ENCODE results near the gene KNOP1. TPM values are rescaled to one million over a fixed set of nuclear protein-coding genes. Genes with fewer than 3 reads are reported as not detected.
A peak's percentile ranks its signal among the peaks of the same experiment; 100 is the strongest.

KNOP1 gene
- total and polyA plus RNA-seq, 12 donors, result 8.1 to 30.6 (median 13.7) TPM

DNA sequence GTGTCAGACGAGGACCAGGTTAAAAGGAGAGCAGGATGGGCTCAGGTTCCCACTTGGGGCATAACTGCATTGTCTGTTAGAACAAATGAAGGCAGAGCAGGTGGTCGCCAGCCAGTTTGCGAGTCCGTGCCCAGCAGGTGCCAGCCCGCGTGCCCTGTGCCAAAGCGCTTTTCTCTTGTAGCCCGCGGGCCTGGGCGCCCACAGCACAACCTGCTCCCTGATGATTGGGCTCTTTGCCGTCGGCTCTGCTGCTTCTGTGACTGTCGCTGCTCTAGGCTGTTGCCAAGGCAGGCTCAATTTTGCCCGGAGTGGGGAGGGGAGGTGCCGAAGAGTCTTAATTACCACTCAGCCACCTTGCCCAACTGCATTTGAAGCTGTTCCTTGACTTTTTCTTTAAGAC, 21.1 kb downstream of the KNOP1 start:
- 93 to 97% (median 96%) methylated on average over 4 to 15 of the region's 15 CpGs for WGBS, 4 donors
- no peak for TF ChIP-seq POLR2A (IDR thresholded peaks at IDR 0.05)
- TF ChIP-seq CTCF (IDR thresholded peaks at IDR 0.05), result no peak
- H3K27ac ChIP-seq, result peak overlapping the region in 3 of 5 donors; percentile 38 to 61 (median 57)
- H3K9me3 ChIP-seq (replicated peaks in 1 of 3), result no peaks in the 10 kb centered on the region
- peaks cover 47 to 54% of the 10 kb centered on the region in 2 donors for H3K4me1 ChIP-seq (replicated peaks in 1 of 2)
- H3K36me3 ChIP-seq (replicated peaks in 1 of 2), result peaks cover 0 to 21% of the 10 kb centered on the region in 2 donors
- H3K27me3 ChIP-seq, result no peaks in the 10 kb centered on the region
- intact Hi-C loops (cut with DNase I), result no loop called here
- DNase-seq, result no peak
- H3K4me3 ChIP-seq, result no peak overlapping the region

- no peaks in the 10 kb centered on the region for H3K27me3 ChIP-seq
- DNase-seq, result peak; percentile 54 to 92 (median 80)
- peaks cover 0 to 17% of the 10 kb centered on the region in 2 donors for H3K36me3 ChIP-seq (replicated peaks in 1 of 2)
- H3K4me1 ChIP-seq (replicated peaks in 1 of 2), result peaks cover 47 to 59% of the 10 kb centered on the region in 2 donors
- intact Hi-C loops (cut with DNase I), result no loop called here
- no peaks in the 10 kb centered on the region for H3K9me3 ChIP-seq (replicated peaks in 1 of 3)
- TF ChIP-seq CTCF (IDR thresholded peaks at IDR 0.05), result no peak
- no peak for TF ChIP-seq POLR2A (IDR thresholded peaks at IDR 0.05)
- 21 to 39% (median 28%) methylated on average over 5 to 10 of the region's 10 CpGs for WGBS, 4 donors
- H3K27ac ChIP-seq, result peak overlapping the region in 4 of 5 donors; percentile 16 to 61 (median 48)
- H3K4me3 ChIP-seq, result no peak overlapping the region
Measured at GRCh38 chr16:19696328-19696727, 21.7 kb downstream of the KNOP1 start.

GRCh38 chr16:19694989-19695388, 23.0 kb downstream of the KNOP1 start:
- peaks cover 49 to 62% of the 10 kb centered on the region in 2 donors for H3K4me1 ChIP-seq (replicated peaks in 1 of 2)
- DNase-seq, result no peak
- whole genome bisulfite sequencing, 4 donors, result 90 to 97% (median 95%) methylated on average over 8 of the region's 8 CpGs
- intact Hi-C loops (cut with DNase I), result no loop called here
- no peak overlapping the region for H3K4me3 ChIP-seq
- H3K9me3 ChIP-seq (replicated peaks in 1 of 3), result no peaks in the 10 kb centered on the region
- H3K27ac ChIP-seq, result no peak overlapping the region
- no peak for TF ChIP-seq CTCF (IDR thresholded peaks at IDR 0.05)
- TF ChIP-seq POLR2A (IDR thresholded peaks at IDR 0.05), result no peak
- peaks cover 0 to 17% of the 10 kb centered on the region in 2 donors for H3K36me3 ChIP-seq (replicated peaks in 1 of 2)
- H3K27me3 ChIP-seq, result no peaks in the 10 kb centered on the region

DNA sequence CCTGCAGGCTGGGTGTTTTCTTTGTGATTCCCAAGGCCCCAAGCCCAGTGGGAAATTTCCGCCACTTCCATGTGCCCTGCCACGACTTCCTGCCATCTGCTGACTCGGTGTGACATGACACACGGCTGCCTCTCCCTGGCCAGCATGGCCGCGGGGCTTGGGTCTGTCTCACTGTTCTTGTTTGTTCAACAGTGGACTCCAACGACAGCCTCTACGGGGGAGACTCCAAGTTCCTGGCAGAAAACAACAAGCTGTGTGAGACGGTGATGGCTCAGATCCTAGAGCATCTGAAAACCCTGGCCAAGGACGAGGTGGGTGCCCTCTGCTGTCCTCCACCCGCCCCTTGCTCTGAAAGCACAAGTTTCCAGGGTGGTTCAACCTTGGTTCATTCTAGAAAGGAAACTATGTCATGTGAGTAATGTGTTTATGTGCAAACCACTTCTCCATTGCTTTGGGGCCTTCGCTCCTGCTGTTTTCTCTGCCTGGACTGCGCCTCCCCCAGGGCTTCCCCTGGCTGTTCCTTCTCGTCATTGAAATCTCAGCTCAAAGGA, 26.8 kb downstream of the KNOP1 start:
- intact Hi-C loops (cut with DNase I), result no loop called here
- H3K27ac ChIP-seq, result peak overlapping the region in 4 of 5 donors; percentile 45 to 83 (median 68)
- H3K4me3 ChIP-seq, result no peak overlapping the region
- H3K36me3 ChIP-seq (replicated peaks in 1 of 2), result peaks cover 0 to 18% of the 10 kb centered on the region in 2 donors
- TF ChIP-seq POLR2A (IDR thresholded peaks at IDR 0.05) (peak in 1 of 2 donors; percentile 7), CTCF (IDR thresholded peaks at IDR 0.05) (no peak)
- no peaks in the 10 kb centered on the region for H3K9me3 ChIP-seq (replicated peaks in 1 of 3)
- peaks cover 21 to 31% of the 10 kb centered on the region in 2 donors for H3K4me1 ChIP-seq (replicated peaks in 1 of 2)
- no peaks in the 10 kb centered on the region for H3K27me3 ChIP-seq
- DNase-seq, result peak; percentile 56 to 75 (median 71)
- 27 to 36% (median 31%) methylated on average over 11 to 14 of the region's 14 CpGs for WGBS, 4 donors
